B cell (primary cell): ENCODE results near the gene ZNF362. TPM values are rescaled to one million over a fixed set of nuclear protein-coding genes. Genes with fewer than 3 reads are reported as not detected.

Source experiments
- ATAC-seq: fragments of 200-7000 bp; cut with Tn5 transposase; one replicate; pipeline ENCODE4 v1.10.0; 2021; ENCODE audit warnings: low read depth, mild to moderate bottlenecking, moderate number of reproducible peaks, moderate library complexity
- CTCF ChIA-PET: fragments of 350-600 bp; sonication (Branson Sonifier 250); formaldehyde crosslinking; loops from one replicate; lab custom pipeline; 2021; ENCODE audit warnings: antibody characterized with exemption, inconsistent platforms; lab: Charles Lee
- POLR2A ChIA-PET: fragments of 350-600 bp; sonication (Branson Sonifier 250); formaldehyde crosslinking; loops from one replicate; lab custom pipeline; 2021; ENCODE audit warnings: antibody characterized with exemption; lab: Charles Lee
- DNase-seq: peaks from one replicate; pipeline ENCODE4 v3.0.0; 2013
- H2AFZ ChIP-seq: 2 replicates; pipeline ENCODE4 v1.6.1; 2012; ENCODE audit warnings: mild to moderate bottlenecking, low read depth, low read length; ENCODE audit not compliant: insufficient read depth, poor library complexity, severe bottlenecking
- H3K27ac ChIP-seq, 2 donors: 1 replicate in 1 of 2; 2 replicates in 1 of 2; pipeline ENCODE4 v1.5.1; 2012 to 2013; ENCODE audit warnings: low read length in 2 of 2, mild to moderate bottlenecking in 2 of 2, moderate library complexity in 1 of 2
- H3K27me3 ChIP-seq, 4 experiments: fragments of 200-600 bp in 1 of 4; sonication (generic) in 1 of 4; replicated peaks in 1 of 4; 1 replicate in 2 of 4; 2 replicates in 2 of 4; pipeline versions ENCODE4 v1.6.1 to v1.7.0; 2013 to 2016; ENCODE audit warnings: low read length in 3 of 4, mild to moderate bottlenecking in 2 of 4, mixed read lengths in 1 of 4, moderate library complexity in 1 of 4; ENCODE audit not compliant: insufficient read depth in 4 of 4, control insufficient read depth in 3 of 4; ENCODE audit errors: control extremely low read depth in 1 of 4
- H3K36me3 ChIP-seq, 2 experiments: replicated peaks in 1 of 2; 1 replicate in 1 of 2; 2 replicates in 1 of 2; pipeline versions ENCODE4 v1.6.1 to v1.7.1; 2013; ENCODE audit warnings: low read length in 1 of 2; ENCODE audit not compliant: insufficient read depth in 2 of 2, control insufficient read depth in 1 of 2; ENCODE audit errors: control extremely low read depth in 1 of 2, extremely low read depth in 1 of 2
- H3K4me1 ChIP-seq, 2 donors: fragments of 200-600 bp in 1 of 2; sonication (generic) in 1 of 2; 1 replicate in 1 of 2; 2 replicates in 1 of 2; pipeline versions ENCODE4 v1.5.1 to v1.6.1; 2013 to 2017; ENCODE audit warnings: low read length in 2 of 2; ENCODE audit not compliant: control insufficient read depth in 2 of 2, insufficient read depth in 2 of 2
- H3K4me2 ChIP-seq: replicated peaks from 2 replicates; pipeline ENCODE3; 2012; ENCODE audit warnings: mild to moderate bottlenecking, low read depth, low read length; ENCODE audit not compliant: poor library complexity, severe bottlenecking
- H3K4me3 ChIP-seq, 5 experiments: fragments of 200-600 bp in 1 of 5; sonication (generic) in 1 of 5; 1 replicate in 3 of 5; 2 replicates in 2 of 5; pipeline versions ENCODE4 v1.5.1 to v1.7.0; 2011 to 2016; ENCODE audit warnings: low read length in 4 of 5, mild to moderate bottlenecking in 4 of 5, low read depth in 2 of 5, control low read depth in 1 of 5, moderate library complexity in 1 of 5; ENCODE audit not compliant: insufficient read depth in 1 of 5; ENCODE audit errors: control extremely low read depth in 1 of 5, extremely low read depth in 1 of 5
- H3K79me2 ChIP-seq: fragments of 200-600 bp; sonication (generic); one replicate; pipeline ENCODE4 v1.6.0; 2016; ENCODE audit warnings: low read length; ENCODE audit not compliant: control insufficient read depth, insufficient read depth
- H3K9ac ChIP-seq: fragments of 200-600 bp; sonication (generic); 2 replicates; pipeline ENCODE4 v1.6.1; 2017; ENCODE audit warnings: mild to moderate bottlenecking, low read length, moderate library complexity
- H3K9me3 ChIP-seq, 3 donors: one replicate each; pipeline versions ENCODE4 v1.6.1 to v1.7.1; 2013; ENCODE audit warnings: low read length in 2 of 3; ENCODE audit not compliant: control insufficient read depth in 2 of 3, insufficient read depth in 1 of 3; ENCODE audit errors: control extremely low read depth in 1 of 3
- H4K20me1 ChIP-seq: 2 replicates; pipeline ENCODE4 v1.6.0; 2012; ENCODE audit warnings: mild to moderate bottlenecking, low read length; ENCODE audit not compliant: insufficient read depth, control insufficient read depth, poor library complexity, severe bottlenecking
- H3K27ac Mint-ChIP-seq: one replicate; pipeline ENCODE4 v1.8.0; 2021; ENCODE audit warnings: mixed read lengths
- H3K27me3 Mint-ChIP-seq: one replicate; pipeline ENCODE4 v1.8.0; 2021; ENCODE audit warnings: mixed read lengths
- H3K4me1 Mint-ChIP-seq: one replicate; pipeline ENCODE4 v1.8.0; 2021; ENCODE audit warnings: mixed read lengths
- H3K4me3 Mint-ChIP-seq: one replicate; pipeline ENCODE4 v1.8.0; 2021; ENCODE audit warnings: mixed read lengths
- H3K9me3 Mint-ChIP-seq: one replicate; pipeline ENCODE4 v1.8.0; 2022; ENCODE audit warnings: mixed read lengths; ENCODE audit not compliant: insufficient read depth
- CTCF ChIP-seq: fragments of 200-600 bp; IDR thresholded peaks from one replicate; pipeline ENCODE4 v1.8.0; 2022; ENCODE audit warnings: antibody characterized with exemption, mild to moderate bottlenecking
- EZH2 ChIP-seq: IDR thresholded peaks from 2 replicates; pipeline ENCODE4 v1.6.1; 2012; ENCODE audit warnings: borderline replicate concordance, low read depth, mild to moderate bottlenecking, moderate library complexity, low read length; ENCODE audit not compliant: insufficient read depth, poor library complexity, severe bottlenecking
- WGBS: methylation state at CpG from one replicate; pipeline ENCODE4 v1.1.5; 2013; ENCODE audit warnings: missing lambda C conversion rate; ENCODE audit not compliant: insufficient coverage; 5-methylcytosine and 5-hydroxymethylcytosine counted together
- intact Hi-C: fragments of 100-400 bp; cut with micrococcal nuclease; formaldehyde crosslinking; loops from one replicate; pipeline ENCODE4 v1.10.0; 2022
- polyA plus RNA-seq: library from polyadenylated mRNA; depleted of rRNA; stranded (reverse); fragments of >200 nt; gene quantifications from 2 replicates; pipeline ENCODE4 v1.2.3, GENCODE V29; 2012
- total RNA-seq, 2 donors: library from RNA; stranded (reverse); fragments of 120-200 nt in 1 of 2; gene quantifications; 1 replicate in 1 of 2; 2 replicates in 1 of 2; pipeline versions ENCODE4 v1.2.3 to v1.2.4, GENCODE V29; 2013 to 2022

The ZNF362 gene
- total and polyA plus RNA-seq, 2 donors (not counting 1 experiment from before 2014, with no cell fraction given): 14.0 to 20.4 TPM

- Mint-ChIP-seq H3K9me3 (no peaks in the 10 kb centered on the region), H3K27ac (no peak overlapping the region), H3K27me3 (peaks cover 33% of the 10 kb centered on the region), H3K4me1 (peaks cover 3% of the 10 kb centered on the region), H3K4me3 (no peak overlapping the region)
- H3K4me3 ChIP-seq: no peak overlapping the region
- 100% methylated on average over 2 of the region's 2 CpGs for whole genome bisulfite sequencing
- peaks cover 0 to 7% (median 1%) of the 10 kb centered on the region in 4 experiments for H3K27me3 ChIP-seq
- ATAC-seq: no peak
- intact Hi-C loops: no loop called here
- H3K4me1 ChIP-seq: peaks cover 0 to 3% of the 10 kb centered on the region in 2 donors
- ChIA-PET POLR2A (no interaction called here), CTCF (no interaction called here)
- no peaks in the 10 kb centered on the region for H3K79me2 ChIP-seq
- no peaks in the 10 kb centered on the region for H4K20me1 ChIP-seq
- peaks cover 0 to 3% (median 0%) of the 10 kb centered on the region in 3 donors for H3K9me3 ChIP-seq
- H2AFZ ChIP-seq: no peak overlapping the region
- H3K4me2 ChIP-seq: no peak overlapping the region
- no peak overlapping the region for H3K9ac ChIP-seq
- no peaks in the 10 kb centered on the region for H3K36me3 ChIP-seq
- DNase-seq: no peak
- H3K27ac ChIP-seq: no peak overlapping the region
- TF ChIP-seq CTCF: no peak
- no peak for TF ChIP-seq EZH2
Observed at GRCh38 chr1:33235521-33235920, 20.8 kb upstream of the ZNF362 start.

GRCh38 chr1:33236498-33236897 is 19.8 kb upstream of the ZNF362 start:
- Histone ChIP-seq H2AFZ (no peak overlapping the region), H3K27ac (no peak overlapping the region), H3K27me3 (peaks cover 0 to 7% (median 1%) of the 10 kb centered on the region in 4 experiments), H3K4me1 (peaks cover 0 to 3% of the 10 kb centered on the region in 2 donors), H3K79me2 (no peaks in the 10 kb centered on the region), H3K9me3 (peaks cover 0 to 3% (median 0%) of the 10 kb centered on the region in 3 donors), H3K9ac (no peak overlapping the region), H3K4me3 (no peak overlapping the region), H3K4me2 (no peak overlapping the region), H3K36me3 (no peaks in the 10 kb centered on the region), H4K20me1 (no peaks in the 10 kb centered on the region)
- ATAC-seq (no peak), DNase-seq (no peak)
- Mint-ChIP-seq H3K9me3 (no peaks in the 10 kb centered on the region), H3K27ac (no peak overlapping the region), H3K4me1 (peaks cover 3% of the 10 kb centered on the region), H3K4me3 (no peak overlapping the region), H3K27me3 (peaks cover 37% of the 10 kb centered on the region)
- intact Hi-C loops: no loop called here
- ChIA-PET CTCF (interaction anchor here (0.7 kb wide), 1 partner anchor 157 kb away, joined by 3 read pairs; no protein-coding TSS in a partner anchor), POLR2A (no interaction called here)
- WGBS: no CpG with 5 or more reads among the region's 2 CpGs
- TF ChIP-seq EZH2 (no peak), CTCF (no peak)
